GM12874 (cell line): ENCODE results near the gene ANKS1B.

ENCODE experiments used
- CTCF ChIP-seq: IDR thresholded peaks from 2 replicates; pipeline ENCODE4 v1.5.1; 2011; ENCODE audit warnings: low read depth, mild to moderate bottlenecking, control low read depth, low read length, moderate library complexity; ENCODE audit not compliant: insufficient read depth

Gene ANKS1B

GRCh38 chr12:99709116-99709515 lies 275.6 kb downstream of the ANKS1B start:
- TF ChIP-seq CTCF: no peak

GRCh38 chr12:99707883-99708282 lies 276.9 kb downstream of the ANKS1B start:
- TF ChIP-seq CTCF: no peak

DNA sequence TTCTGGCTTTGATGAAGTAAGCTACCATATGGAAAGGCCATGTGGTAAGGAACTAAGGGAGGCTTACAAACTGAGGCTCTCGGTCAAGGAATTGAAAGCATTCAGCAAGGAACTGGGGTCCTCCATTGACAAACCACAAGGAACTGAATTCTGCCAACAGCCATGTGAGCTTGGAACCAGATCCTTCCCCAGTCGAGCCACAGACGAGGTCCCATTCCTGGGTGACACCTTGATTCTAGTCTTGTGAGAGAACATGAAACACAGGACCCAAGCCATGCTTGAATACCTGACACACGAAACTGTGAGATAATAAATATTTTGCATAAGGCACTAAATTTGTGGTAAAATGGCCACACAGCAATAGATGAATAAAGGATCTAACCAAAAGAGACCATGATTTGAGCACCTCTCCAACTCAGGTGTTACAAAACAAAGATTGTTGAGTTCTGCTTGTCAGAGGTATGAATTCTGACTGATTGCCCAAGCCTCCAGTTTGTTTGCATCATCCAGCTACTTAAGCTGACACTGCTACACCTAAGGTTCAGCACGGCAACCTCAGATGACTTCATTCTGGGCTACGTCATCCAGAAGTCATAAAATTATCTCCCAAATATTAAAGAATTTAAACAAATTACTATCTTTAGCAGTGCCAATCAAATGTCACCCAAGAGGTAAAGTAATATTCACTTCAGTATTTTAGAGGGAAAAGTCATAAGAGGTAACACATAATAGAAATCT lies 277.8 kb downstream of the ANKS1B start:
- no peak for TF ChIP-seq CTCF

- no peak for TF ChIP-seq CTCF
Measured at GRCh38 chr12:99704458-99704857, 280.3 kb downstream of the ANKS1B start.

DNA sequence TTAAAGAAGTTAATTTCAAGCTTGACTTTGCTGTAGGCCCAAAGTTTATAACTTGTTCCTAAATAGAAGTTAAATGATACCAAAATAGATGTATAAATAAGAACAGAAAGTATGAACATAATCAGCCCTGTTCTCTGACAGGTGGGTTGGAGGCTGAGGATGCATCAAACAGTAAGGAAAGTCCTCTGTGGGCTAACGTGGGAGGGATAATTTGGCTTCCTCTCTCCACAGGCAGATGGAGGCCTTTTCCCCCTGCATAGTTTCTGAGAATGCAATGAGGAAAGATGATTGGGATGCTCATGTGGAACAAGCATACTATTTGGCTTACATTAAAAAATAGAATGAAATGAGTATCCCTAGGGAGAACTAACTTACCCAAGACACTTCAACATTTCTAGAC lies 280.7 kb downstream of the ANKS1B start:
- TF ChIP-seq CTCF: no peak

DNA sequence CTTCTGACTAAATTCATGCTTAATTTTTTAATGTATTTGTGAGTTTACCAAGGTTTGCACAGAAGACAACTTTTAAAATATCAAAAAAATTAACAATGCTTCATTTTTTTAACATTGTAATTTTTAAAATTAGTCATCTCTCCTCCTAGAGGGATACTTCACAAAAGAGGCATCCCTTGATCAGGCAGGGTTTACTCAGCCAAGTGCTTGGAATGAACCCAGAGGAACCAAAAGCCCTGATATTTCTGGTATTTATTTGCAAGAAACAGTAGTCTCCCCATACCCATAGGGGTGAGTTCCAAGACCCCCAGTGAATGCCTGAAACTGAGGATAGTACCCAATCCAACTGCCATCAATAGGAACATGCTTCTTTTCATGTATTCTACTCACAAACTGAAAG lies 284.7 kb downstream of the ANKS1B start:
- TF ChIP-seq CTCF: no peak

GRCh38 chr12:99695050-99695449 lies 289.7 kb downstream of the ANKS1B start:
- no peak for TF ChIP-seq CTCF

DNA sequence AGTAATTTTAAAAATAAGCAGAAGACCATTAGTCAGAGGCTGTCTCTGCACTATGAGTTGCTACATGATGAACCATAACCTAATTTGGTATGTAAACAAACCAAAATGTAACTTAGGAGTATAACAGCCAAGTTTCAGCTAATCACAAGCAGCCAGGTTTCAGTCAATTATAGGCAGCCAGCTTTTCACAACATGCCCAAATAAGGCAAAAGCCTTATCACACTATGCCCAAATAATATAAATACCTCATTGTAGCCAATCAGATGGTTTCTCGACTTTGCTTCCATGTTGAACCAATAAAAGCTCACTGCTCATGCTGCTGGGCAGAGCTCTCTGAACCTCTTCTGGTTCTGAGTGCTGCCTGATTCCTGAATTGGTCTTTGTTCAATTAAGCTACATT lies 298.6 kb downstream of the ANKS1B start:
- no peak for TF ChIP-seq CTCF
